ENCODE results near the gene MRPS12.

DNA sequence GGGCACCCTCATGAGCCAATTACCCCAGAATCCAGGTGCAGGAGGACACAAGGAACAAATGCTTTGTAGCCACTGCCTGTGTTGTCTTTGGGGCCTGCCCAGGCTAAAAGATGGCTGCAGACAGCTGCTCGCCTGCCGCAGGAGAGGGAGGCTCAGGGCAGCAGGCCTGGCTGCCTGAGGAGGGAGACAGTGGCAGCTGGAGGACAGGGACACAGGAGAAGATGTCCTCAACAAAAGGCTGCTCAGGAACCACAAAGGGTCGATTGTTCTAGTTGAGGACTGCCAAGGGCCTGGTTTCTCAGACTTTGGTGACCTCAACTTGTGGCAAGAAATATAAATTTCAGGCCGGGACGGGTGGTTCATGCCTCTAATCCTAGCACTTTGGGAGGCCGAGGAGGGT, 39.0 kb upstream of the MRPS12 start:
- no peak for TF ChIP-seq POLR2A (IDR thresholded peaks at IDR 0.05; ENCODE audit: low read depth, low read length)
- TF ChIP-seq RFX5 (IDR thresholded peaks at IDR 0.05; ENCODE audit: low read depth, low read length): no peak
- TF ChIP-seq CEBPB (IDR thresholded peaks at IDR 0.05; ENCODE audit: low read depth, low read length): no peak
